Mesenchymal stem cell (in vitro differentiated cells and primary cell): Measurements from ENCODE around the gene IQCF6. TPM values are rescaled to one million over a fixed set of nuclear protein-coding genes. Genes with fewer than 3 reads are reported as not detected.

ENCODE experiments used
- DNase-seq: peaks from one replicate; pipeline ENCODE4 v3.0.0-alpha.2; 2013
- H2AFZ ChIP-seq: one replicate; pipeline ENCODE4 v1.6.1; 2013; ENCODE audit warnings: low read depth, mild to moderate bottlenecking, control low read depth, inconsistent platforms, low read length, moderate library complexity
- H2AK5ac ChIP-seq: 2 replicates; pipeline ENCODE4 v1.6.1; 2013; ENCODE audit warnings: low read length, moderate library complexity, mild to moderate bottlenecking, inconsistent platforms; ENCODE audit not compliant: severe bottlenecking
- H2BK120ac ChIP-seq: one replicate; pipeline ENCODE4 v1.6.1; 2013; ENCODE audit warnings: low read depth, mild to moderate bottlenecking, inconsistent platforms, low read length, moderate library complexity
- H2BK12ac ChIP-seq, 2 experiments: one replicate each; pipeline ENCODE4 v1.6.1; 2013; ENCODE audit warnings: inconsistent platforms in 2 of 2, low read length in 2 of 2, mild to moderate bottlenecking in 2 of 2, moderate library complexity in 2 of 2, control low read depth in 1 of 2
- H2BK15ac ChIP-seq: one replicate; pipeline ENCODE4 v1.6.1; 2013; ENCODE audit warnings: mild to moderate bottlenecking, low read depth, inconsistent platforms; ENCODE audit not compliant: poor library complexity, severe bottlenecking
- H2BK5ac ChIP-seq: 2 replicates; pipeline ENCODE4 v1.6.1; 2013; ENCODE audit warnings: low read depth, mild to moderate bottlenecking, low read length, control low read depth, inconsistent platforms; ENCODE audit not compliant: poor library complexity, severe bottlenecking
- H3K14ac ChIP-seq, 2 experiments: one replicate each; pipeline ENCODE4 v1.6.1; 2013; ENCODE audit warnings: inconsistent platforms in 2 of 2, low read length in 2 of 2, control low read depth in 1 of 2, mild to moderate bottlenecking in 1 of 2, moderate library complexity in 1 of 2
- H3K18ac ChIP-seq, 2 experiments: one replicate each; pipeline ENCODE4 v1.6.1; 2013; ENCODE audit warnings: inconsistent platforms in 2 of 2, low read length in 2 of 2, control low read depth in 1 of 2, low read depth in 1 of 2, mild to moderate bottlenecking in 1 of 2
- H3K23ac ChIP-seq, 2 experiments: one replicate each; pipeline ENCODE4 v1.6.1; 2013; ENCODE audit warnings: inconsistent platforms in 2 of 2, low read length in 2 of 2, mild to moderate bottlenecking in 2 of 2, moderate library complexity in 2 of 2, control low read depth in 1 of 2
- H3K27ac ChIP-seq: 2 replicates; pipeline ENCODE4 v1.5.1; 2013; ENCODE audit warnings: mild to moderate bottlenecking, moderate library complexity, low read length, control low read depth, inconsistent platforms; ENCODE audit not compliant: poor library complexity, severe bottlenecking
- H3K27me3 ChIP-seq, 2 experiments: 2 replicates each; pipeline versions ENCODE4 v1.6.1 to v1.7.0; 2013; ENCODE audit warnings: low read length in 2 of 2, mild to moderate bottlenecking in 2 of 2, moderate library complexity in 2 of 2, control low read depth in 1 of 2, inconsistent platforms in 1 of 2; ENCODE audit not compliant: control insufficient read depth in 1 of 2, insufficient read depth in 1 of 2
- H3K36me3 ChIP-seq, 2 experiments: 2 replicates each; pipeline versions ENCODE4 v1.6.1 to v1.7.0; 2013; ENCODE audit warnings: low read length in 2 of 2, control low read depth in 1 of 2, inconsistent platforms in 1 of 2, low read depth in 1 of 2, mild to moderate bottlenecking in 1 of 2; ENCODE audit not compliant: insufficient read depth in 2 of 2, control insufficient read depth in 1 of 2
- H3K4ac ChIP-seq, 2 experiments: one replicate each; pipeline ENCODE4 v1.6.1; 2013; ENCODE audit warnings: inconsistent platforms in 2 of 2, low read length in 2 of 2, mild to moderate bottlenecking in 2 of 2, moderate library complexity in 2 of 2, control low read depth in 1 of 2, low read depth in 1 of 2
- H3K4me1 ChIP-seq: 2 replicates; pipeline ENCODE4 v1.6.1; 2013; ENCODE audit warnings: low read depth, low read length, control low read depth; ENCODE audit not compliant: control insufficient read depth, insufficient read depth
- H3K4me2 ChIP-seq: 2 replicates; pipeline ENCODE4 v1.6.1; 2013; ENCODE audit warnings: low read length, mild to moderate bottlenecking, inconsistent platforms; ENCODE audit not compliant: poor library complexity, severe bottlenecking
- H3K4me3 ChIP-seq, 2 experiments: 2 replicates each; pipeline versions ENCODE4 v1.5.1 to v1.7.0; 2013; ENCODE audit warnings: low read length in 2 of 2, mild to moderate bottlenecking in 2 of 2, control low read depth in 1 of 2, low read depth in 1 of 2; ENCODE audit not compliant: insufficient read depth in 1 of 2
- H3K79me1 ChIP-seq: replicated peaks from 2 replicates; pipeline ENCODE4 v1.6.1; 2013; ENCODE audit warnings: mild to moderate bottlenecking, control low read depth, low read length, inconsistent platforms; ENCODE audit not compliant: poor library complexity, severe bottlenecking
- H3K9ac ChIP-seq: 2 replicates; pipeline ENCODE4 v1.7.0; 2013; ENCODE audit warnings: mild to moderate bottlenecking, low read length, moderate library complexity
- H3K9me3 ChIP-seq: 2 replicates; pipeline ENCODE4 v1.7.0; 2013; ENCODE audit warnings: mild to moderate bottlenecking, low read length; ENCODE audit not compliant: control insufficient read depth
- H4K8ac ChIP-seq: one replicate; pipeline ENCODE4 v1.6.1; 2013; ENCODE audit warnings: inconsistent platforms, mild to moderate bottlenecking, low read length, moderate library complexity
- H4K91ac ChIP-seq: one replicate; pipeline ENCODE4 v1.6.1; 2013; ENCODE audit warnings: mild to moderate bottlenecking, low read length, inconsistent platforms
- WGBS: methylation state at CpG from one replicate; pipeline ENCODE4 v1.1.7; 2013; ENCODE audit warnings: mixed read lengths; 5-methylcytosine and 5-hydroxymethylcytosine counted together
- polyA plus RNA-seq, 2 experiments: library from polyadenylated mRNA; stranded (reverse); fragments of 200-250 nt; gene quantifications; one replicate each; pipeline ENCODE4 v1.2.3, GENCODE V29; 2013

Gene IQCF6
- polyA plus RNA-seq (2013, experiment 1 of 2), result not detected
- polyA plus RNA-seq (2013, experiment 2 of 2), result not detected

- Histone ChIP-seq H3K36me3 (no peaks in the 10 kb centered on the region), H3K4me3 (no peak within 1 kb of the TSS), H2BK15ac (no peak within 1 kb of the TSS), H3K4ac (no peak within 1 kb of the TSS), H4K91ac (no peak within 1 kb of the TSS), H3K9ac (no peak within 1 kb of the TSS), H2AFZ (no peak within 1 kb of the TSS), H3K18ac (no peak within 1 kb of the TSS), H2AK5ac (no peak within 1 kb of the TSS), H3K79me1 (no peaks in the 10 kb centered on the region), H3K4me2 (no peak within 1 kb of the TSS), H3K4me1 (no peaks in the 10 kb centered on the region), H2BK12ac (no peak within 1 kb of the TSS), H3K27ac (no peak within 1 kb of the TSS), H4K8ac (no peak within 1 kb of the TSS), H2BK120ac (no peak within 1 kb of the TSS), H3K9me3 (no peaks in the 10 kb centered on the region), H3K27me3 (peaks cover 0 to 4% of the 10 kb centered on the region in 2 experiments), H2BK5ac (no peak within 1 kb of the TSS), H3K14ac (no peak within 1 kb of the TSS), H3K23ac (no peak within 1 kb of the TSS)
- no peak for DNase-seq
- WGBS, result 92% methylated on average over 5 of the region's 5 CpGs
Measured at GRCh38 chr3:51779137-51779536, at the start of gene IQCF6. IQCF6 (minus strand) TSS chr3:51779237; CDS start chr3:51779224, 13 bp downstream.

GRCh38 chr3:51828297-51828696 lies 49.3 kb upstream of the IQCF6 start:
- Histone ChIP-seq H2BK5ac (no peak overlapping the region), H3K14ac (no peak overlapping the region), H2AK5ac (no peak overlapping the region), H3K9ac (no peak overlapping the region), H3K9me3 (peaks cover 14% of the 10 kb centered on the region), H2BK120ac (no peak overlapping the region), H3K4me3 (no peak overlapping the region), H3K79me1 (no peaks in the 10 kb centered on the region), H4K91ac (no peak overlapping the region), H3K27ac (no peak overlapping the region), H4K8ac (no peak overlapping the region), H3K4me1 (no peaks in the 10 kb centered on the region), H2AFZ (no peak overlapping the region), H3K4me2 (no peak overlapping the region), H2BK12ac (no peak overlapping the region), H3K36me3 (no peaks in the 10 kb centered on the region), H3K27me3 (no peaks in the 10 kb centered on the region), H3K4ac (no peak overlapping the region), H3K23ac (no peak overlapping the region), H2BK15ac (no peak overlapping the region), H3K18ac (no peak overlapping the region)
- no peak for DNase-seq
- 50% methylated on average over 1 of the region's 1 CpG for WGBS

- Histone ChIP-seq H3K4me3 (no peak overlapping the region), H2AK5ac (no peak overlapping the region), H3K4me1 (no peaks in the 10 kb centered on the region), H4K91ac (no peak overlapping the region), H2BK12ac (no peak overlapping the region), H3K9ac (no peak overlapping the region), H3K79me1 (no peaks in the 10 kb centered on the region), H3K27me3 (peaks cover 6 to 12% of the 10 kb centered on the region in 2 experiments), H4K8ac (no peak overlapping the region), H2BK5ac (no peak overlapping the region), H3K4ac (no peak overlapping the region), H2BK15ac (no peak overlapping the region), H2AFZ (no peak overlapping the region), H3K27ac (no peak overlapping the region), H3K36me3 (no peaks in the 10 kb centered on the region), H3K9me3 (no peaks in the 10 kb centered on the region), H2BK120ac (no peak overlapping the region), H3K14ac (no peak overlapping the region), H3K4me2 (no peak overlapping the region), H3K18ac (no peak overlapping the region), H3K23ac (no peak overlapping the region)
- no peak for DNase-seq
- 56% methylated on average over 12 of the region's 12 CpGs for WGBS
Measured at GRCh38 chr3:51819709-51820406, 40.8 kb upstream of the IQCF6 start.

- Histone ChIP-seq H3K9ac (no peak overlapping the region), H3K27me3 (peaks cover 6 to 12% of the 10 kb centered on the region in 2 experiments), H2AK5ac (no peak overlapping the region), H3K9me3 (no peaks in the 10 kb centered on the region), H3K4ac (no peak overlapping the region), H3K18ac (no peak overlapping the region), H3K27ac (no peak overlapping the region), H2BK5ac (no peak overlapping the region), H2BK120ac (no peak overlapping the region), H3K14ac (peak overlapping the region in 1 of 2 experiments; percentile 61), H4K91ac (no peak overlapping the region), H3K36me3 (no peaks in the 10 kb centered on the region), H3K23ac (no peak overlapping the region), H3K4me2 (no peak overlapping the region), H3K4me1 (no peaks in the 10 kb centered on the region), H3K79me1 (no peaks in the 10 kb centered on the region), H4K8ac (no peak overlapping the region), H2BK12ac (no peak overlapping the region), H2AFZ (no peak overlapping the region), H2BK15ac (no peak overlapping the region), H3K4me3 (no peak overlapping the region)
- WGBS, result 82% methylated on average over 15 of the region's 15 CpGs
- DNase-seq, result no peak
Measured at GRCh38 chr3:51819151-51819550, 40.1 kb upstream of the IQCF6 start.
